Right lobe of liver (tissue), 6 donors: ENCODE measurements around the gene GRIN2C. TPM values are rescaled to one million over a fixed set of nuclear protein-coding genes. Genes with fewer than 3 reads are reported as not detected.

Experiments
- ATAC-seq, 4 donors: fragments of 200-7000 bp; cut with Tn5 transposase; one replicate each; pipeline ENCODE4 v1.9.1; 2020; ENCODE audit warnings: mild to moderate bottlenecking in 4 of 4, moderate library complexity in 4 of 4
- DNase-seq, 3 donors: peaks; one replicate each; pipeline ENCODE4 v3.0.0-alpha.2; 2020
- H3K27ac ChIP-seq, 3 donors: fragments of 200-600 bp; one replicate each; pipeline ENCODE4 v1.8.0; 2022
- H3K27me3 ChIP-seq, 2 donors: fragments of 200-600 bp; one replicate each; pipeline ENCODE4 v1.8.0; 2022
- H3K36me3 ChIP-seq, 4 donors: fragments of 200-600 bp; sonication (generic) in 1 of 4; one replicate each; pipeline versions ENCODE4 v1.5.1 to v1.8.0; 2017 to 2022; ENCODE audit warnings: control low read depth in 1 of 4
- H3K4me1 ChIP-seq, 4 donors: fragments of 200-600 bp; sonication (generic) in 1 of 4; one replicate each; pipeline versions ENCODE4 v1.5.1 to v1.8.0; 2017 to 2022; ENCODE audit warnings: control low read depth in 1 of 4
- H3K4me3 ChIP-seq, 3 donors: fragments of 200-600 bp; one replicate each; pipeline ENCODE4 v1.8.0; 2022
- H3K9me3 ChIP-seq, 4 donors: fragments of 200-600 bp; sonication (generic) in 1 of 4; one replicate each; pipeline versions ENCODE4 v1.5.1 to v1.8.0; 2017 to 2022; ENCODE audit warnings: control low read depth in 1 of 4
- CTCF ChIP-seq, 4 donors: fragments of 200-600 bp in 3 of 4; fragments of 450-650 bp in 1 of 4; IDR thresholded peaks; one replicate each; pipeline versions ENCODE4 v1.5.1 to v1.8.0; 2016 to 2022; ENCODE audit warnings: antibody characterized with exemption in 4 of 4, mild to moderate bottlenecking in 2 of 4
- POLR2A ChIP-seq: fragments of 450-650 bp; IDR thresholded peaks from one replicate; pipeline ENCODE4 v1.6.1; 2017; ENCODE audit warnings: antibody characterized with exemption, mild to moderate bottlenecking
- WGBS: methylation state at CpG from one replicate; pipeline ENCODE4 v1.1.6; 2018; ENCODE audit warnings: low coverage, low lambda C conversion rate; ENCODE audit not compliant: insufficient coverage; ENCODE audit errors: missing lambda C conversion rate; 5-methylcytosine and 5-hydroxymethylcytosine counted together
- intact Hi-C, 2 donors: fragments of 100-400 bp; cut with DNase I; formaldehyde crosslinking; loops; one replicate each; pipeline versions ENCODE4 v1.11.2 to v1.14.1; 2022
- total RNA-seq, 6 experiments: library from RNA; depleted of rRNA in 2 of 6; stranded (reverse); fragments of >200 nt in 2 of 6; fragmentation: NEBNext Ultra II Directional in 3 of 6; extraction: Animal tissue kit (Norgen Biotek cat#: 25700) in 3 of 6; gene quantifications; one replicate each; pipeline versions ENCODE4 v1.1.0 to v1.2.4, GENCODE V29; 2016 to 2023
- donor health status: DM: no; HTN: yes; CAD: no.
- donor health status: DM: no; HTN: no; CAD: no.
- donor health status: DM: no; HTN: no; CAD: no.
- donor health status: DM: no; HTN: yes; CAD: no.
- donor health status: DM: no; HTN: yes; CAD: no.

The GRIN2C gene
- total RNA-seq, 6 experiments from 2014 or later: 0.10 to 0.13 TPM; not detected in 4

GRCh38 chr17:74836191-74836590 is 23.5 kb downstream of the GRIN2C start:
- H3K4me3 ChIP-seq: no peak overlapping the region
- 94% methylated on average over 13 of the region's 26 CpGs for WGBS
- H3K36me3 ChIP-seq: peaks cover 0 to 4% (median 0%) of the 10 kb centered on the region in 4 donors
- no peak for ATAC-seq
- no peak overlapping the region for H3K27ac ChIP-seq
- intact Hi-C loops: no loop called here
- no peaks in the 10 kb centered on the region for H3K4me1 ChIP-seq
- no peaks in the 10 kb centered on the region for H3K27me3 ChIP-seq
- no peaks in the 10 kb centered on the region for H3K9me3 ChIP-seq
- no peak for DNase-seq
- TF ChIP-seq POLR2A (no peak), CTCF (IDR thresholded peaks at IDR 0.05) (no peak)

GRCh38 chr17:74833501-74834377 is 25.9 kb downstream of the GRIN2C start:
- ATAC-seq: peak; percentile 26 to 73 (median 46)
- Histone ChIP-seq H3K27ac (no peak overlapping the region), H3K9me3 (no peaks in the 10 kb centered on the region), H3K4me3 (no peak overlapping the region), H3K4me1 (no peaks in the 10 kb centered on the region), H3K36me3 (peaks cover 0 to 4% (median 0%) of the 10 kb centered on the region in 4 donors), H3K27me3 (no peaks in the 10 kb centered on the region)
- no peak for TF ChIP-seq CTCF (IDR thresholded peaks at IDR 0.05)
- TF ChIP-seq POLR2A: no peak
- intact Hi-C loops: no loop called here
- WGBS: 78% methylated on average over 6 of the region's 16 CpGs
- DNase-seq: peak in 2 of 3 donors; percentile 36 to 48

GRCh38 chr17:74832421-74832820 is 27.3 kb downstream of the GRIN2C start:
- no peaks in the 10 kb centered on the region for H3K9me3 ChIP-seq
- no peak overlapping the region for H3K27ac ChIP-seq
- intact Hi-C loops: no loop called here
- 100% methylated on average over 2 of the region's 9 CpGs for WGBS
- no peak overlapping the region for H3K4me3 ChIP-seq
- DNase-seq: peak in 1 of 3 donors; percentile 37
- no peaks in the 10 kb centered on the region for H3K4me1 ChIP-seq
- H3K36me3 ChIP-seq: peaks cover 0 to 4% (median 0%) of the 10 kb centered on the region in 4 donors
- TF ChIP-seq CTCF (IDR thresholded peaks at IDR 0.05): no peak
- no peaks in the 10 kb centered on the region for H3K27me3 ChIP-seq
- ATAC-seq: no peak

GRCh38 chr17:74831444-74832146 is 28.1 kb downstream of the GRIN2C start:
- intact Hi-C loops: no loop called here
- TF ChIP-seq CTCF (IDR thresholded peaks at IDR 0.05) (no peak), POLR2A (no peak)
- Histone ChIP-seq H3K4me3 (no peak overlapping the region), H3K36me3 (peaks cover 0 to 4% (median 0%) of the 10 kb centered on the region in 4 donors), H3K9me3 (no peaks in the 10 kb centered on the region), H3K27ac (no peak overlapping the region), H3K27me3 (no peaks in the 10 kb centered on the region), H3K4me1 (no peaks in the 10 kb centered on the region)
- ATAC-seq (no peak), DNase-seq (peak in 1 of 3 donors; percentile 43)
- 65% methylated on average over 2 of the region's 22 CpGs for WGBS
